Measurements from ENCODE around the gene ZSCAN2. TPM values are rescaled to one million over a fixed set of nuclear protein-coding genes. Genes with fewer than 3 reads are reported as not detected.
A peak's percentile ranks its signal among the peaks of the same experiment; 100 is the strongest.
"Not testable (repeated sequence)": the region's sequence is repeated elsewhere in the genome, so short reads cannot be mapped to it uniquely, and the experiment has no call there.

Gene ZSCAN2
- polyA plus RNA-seq (ENCODE audit: insufficient read length in 10 of 10) = 10 to 100 TPM in 9 of 10 donors, 1 to 10 TPM in 1; 9.4 to 14.3 (median 12.0) TPM
- long read RNA-seq, donor 1, partial matches to known transcripts = 0 of 4 reads
- long read RNA-seq, donor 1, other reads (novel, unspliced or antisense) = 0 of 4 reads
- long read RNA-seq, donor 2, partial matches to known transcripts = 0 of 4 reads
- long read RNA-seq, donor 2, other reads (novel, unspliced or antisense) = 0 of 4 reads
- long read RNA-seq, donor 3 = 0 reads
- long read RNA-seq, donor 4, partial matches to known transcripts = 0 of 2 reads
- long read RNA-seq, donor 4, other reads (novel, unspliced or antisense) = 0 of 2 reads
- long read RNA-seq, donor 5, partial matches to known transcripts = 0 of 2 reads
- long read RNA-seq, donor 5, other reads (novel, unspliced or antisense) = 0 of 2 reads
- long read RNA-seq, donor 6, partial matches to known transcripts = 0 of 2 reads
- long read RNA-seq, donor 6, other reads (novel, unspliced or antisense) = 0 of 2 reads
- long read RNA-seq, donor 7, partial matches to known transcripts = 0 of 3 reads
- long read RNA-seq, donor 7, other reads (novel, unspliced or antisense) = 0 of 3 reads
- long read RNA-seq, donor 8, partial matches to known transcripts = 0 of 2 reads
- long read RNA-seq, donor 8, other reads (novel, unspliced or antisense) = 0 of 2 reads
- long read RNA-seq, donor 9 = 0 reads

DNA sequence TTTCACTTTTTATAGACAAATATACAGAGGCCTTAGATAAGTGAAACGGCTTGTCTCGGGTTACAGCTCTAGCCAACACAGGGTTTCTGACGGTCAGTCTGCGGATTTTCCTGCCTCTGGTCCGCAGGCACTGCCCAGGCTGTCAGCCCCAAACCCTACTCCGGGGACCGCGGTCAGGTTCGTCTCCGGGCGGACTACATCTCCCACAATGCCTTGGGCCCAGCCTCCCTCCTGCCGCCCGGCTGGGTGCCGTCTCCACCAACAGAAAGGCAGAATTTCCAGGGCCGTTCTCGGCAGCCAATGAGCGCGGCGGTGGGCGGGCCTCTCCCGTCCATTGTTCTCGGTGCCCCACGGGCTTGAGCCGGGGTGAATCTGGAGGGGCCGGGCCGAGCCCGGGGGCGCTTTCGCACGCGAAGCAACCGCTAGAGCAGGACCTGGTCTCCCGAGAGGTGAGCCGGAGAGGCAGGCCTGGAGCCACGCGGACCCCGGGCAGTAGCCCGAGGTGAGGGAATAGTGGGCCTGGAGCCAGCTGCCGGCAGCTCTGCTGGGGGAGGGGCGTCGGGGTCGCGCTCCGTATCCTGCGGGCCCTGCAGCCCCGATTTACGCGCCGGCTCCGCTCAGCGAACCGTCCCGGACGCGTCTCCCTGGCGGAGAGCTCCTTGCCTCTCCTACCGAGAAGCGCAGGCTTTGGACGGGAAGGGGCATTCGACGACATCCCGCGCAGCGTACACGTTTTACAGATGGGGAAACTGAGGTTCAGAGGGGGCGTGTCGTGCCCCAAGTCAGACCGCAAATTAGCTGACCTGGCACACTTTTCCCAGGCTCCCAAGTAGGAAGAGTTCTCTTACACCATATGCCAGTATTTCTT, at the start of gene ZSCAN2:
TSS of gene ZSCAN2 (plus strand) at position 323 of the 868 bp plus-strand sequence. CDS start 2,919 bp downstream, outside the sequence.
- peak; percentile 95 to 99 (median 96) for DNase-seq

DNA sequence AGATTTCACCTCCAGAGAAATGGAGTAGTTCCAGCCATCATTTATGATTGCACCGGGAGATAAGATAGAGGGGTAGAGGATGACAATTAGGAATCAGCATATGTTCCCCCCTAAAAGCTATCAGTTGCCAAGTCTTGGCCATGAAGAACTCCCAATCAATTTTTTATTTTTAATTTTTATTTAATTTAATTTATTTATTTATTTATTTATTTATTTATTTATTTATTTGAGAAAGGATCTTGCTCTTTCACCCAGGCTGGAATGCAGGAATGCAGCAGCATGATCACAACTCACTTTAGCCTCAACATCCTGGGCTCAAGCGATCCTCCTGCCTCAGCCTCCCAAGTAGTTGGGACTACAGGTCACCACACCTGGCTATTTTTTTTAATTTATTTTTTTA, 49.2 kb upstream of the ZSCAN2 start:
- DNase-seq = not testable (repeated sequence)

DNA sequence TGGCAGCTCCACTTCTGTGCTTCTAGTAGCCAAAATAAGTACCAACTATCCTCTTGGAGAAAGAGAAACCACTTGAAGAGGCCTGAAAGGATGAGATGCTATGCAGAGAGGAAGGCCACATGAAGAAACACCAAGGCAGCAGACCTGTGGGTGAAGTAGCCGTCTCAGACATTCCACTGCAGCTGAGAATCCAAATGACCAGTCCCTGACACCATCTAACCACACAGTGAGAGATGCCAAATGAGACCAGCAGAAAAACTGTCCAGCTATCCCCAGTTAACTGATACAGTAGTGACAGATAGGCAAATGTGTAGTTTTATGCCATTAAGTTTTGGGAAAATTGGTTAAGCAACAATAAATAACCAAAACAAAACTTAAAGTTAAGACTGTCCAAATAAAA, 47.9 kb upstream of the ZSCAN2 start:
- DNase-seq = no peak

DNA sequence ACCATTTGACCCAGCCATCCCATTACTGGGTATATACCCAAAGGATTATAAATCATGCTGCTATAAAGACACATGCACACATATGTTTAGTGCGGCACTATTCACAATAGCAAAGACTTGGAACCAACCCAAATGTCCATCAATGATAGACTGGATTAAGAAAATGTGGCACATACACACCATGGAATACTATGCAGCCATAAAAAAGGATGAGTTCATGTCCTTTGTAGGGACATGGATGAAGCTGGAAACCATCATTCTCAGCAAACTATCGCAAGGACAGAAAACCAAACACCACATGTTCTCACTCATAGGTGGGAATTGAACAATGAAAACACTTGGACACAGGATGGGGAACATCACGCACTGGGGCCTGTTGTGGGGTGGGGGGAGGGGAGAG, 44.1 kb upstream of the ZSCAN2 start:
- DNase-seq = not testable (repeated sequence)

DNA sequence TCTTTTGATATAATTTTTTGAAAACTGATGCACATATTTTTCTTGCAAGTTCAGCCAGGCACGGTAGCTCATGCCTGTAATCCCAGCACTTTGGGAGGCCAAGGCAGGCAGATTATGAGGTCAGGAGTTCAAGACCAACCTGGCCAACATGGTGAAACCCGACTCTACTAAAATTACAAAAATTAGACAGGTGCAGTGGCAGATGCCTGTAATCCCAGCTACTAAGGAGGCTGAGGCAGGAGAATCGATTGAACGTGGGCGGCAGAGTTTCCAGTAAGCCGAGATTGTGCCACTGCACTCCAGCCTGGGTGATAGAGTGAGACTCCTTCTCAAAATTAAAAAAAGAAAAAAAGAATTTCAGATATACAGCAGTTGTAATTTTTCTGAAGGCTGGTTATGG, 32.8 kb upstream of the ZSCAN2 start:
- DNase-seq = not testable (repeated sequence)

DNA sequence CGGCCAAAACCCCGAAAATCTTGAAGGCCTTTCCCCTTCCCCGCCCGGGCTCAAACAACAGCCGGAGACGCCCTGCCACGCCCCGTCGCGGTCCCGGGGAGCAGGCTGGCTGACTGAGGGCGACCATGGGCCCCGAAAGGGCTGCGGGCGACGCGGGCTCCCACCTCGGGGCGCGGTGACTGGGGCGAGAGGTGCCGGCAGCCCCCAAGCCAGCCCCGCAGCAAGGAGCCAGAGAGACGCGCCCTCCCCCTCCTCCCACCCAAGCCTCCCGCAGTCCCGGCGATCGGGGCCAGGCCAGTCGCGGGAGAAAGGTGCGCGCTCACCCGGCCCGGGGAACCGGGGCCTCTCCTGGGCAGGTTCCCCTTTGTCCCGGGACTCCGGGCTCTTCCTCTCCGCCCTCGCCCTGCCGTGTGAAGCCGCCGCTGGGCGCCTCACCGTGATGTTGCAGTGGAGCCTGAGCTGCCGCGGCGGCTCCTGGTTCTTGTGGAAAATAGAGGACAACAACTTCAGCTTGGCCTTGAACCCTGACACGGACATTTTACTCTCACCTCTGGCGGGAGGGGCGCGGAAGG, 30.6 kb upstream of the ZSCAN2 start:
- peak in 2 of 3 donors; percentile 38 to 86 for DNase-seq

DNA sequence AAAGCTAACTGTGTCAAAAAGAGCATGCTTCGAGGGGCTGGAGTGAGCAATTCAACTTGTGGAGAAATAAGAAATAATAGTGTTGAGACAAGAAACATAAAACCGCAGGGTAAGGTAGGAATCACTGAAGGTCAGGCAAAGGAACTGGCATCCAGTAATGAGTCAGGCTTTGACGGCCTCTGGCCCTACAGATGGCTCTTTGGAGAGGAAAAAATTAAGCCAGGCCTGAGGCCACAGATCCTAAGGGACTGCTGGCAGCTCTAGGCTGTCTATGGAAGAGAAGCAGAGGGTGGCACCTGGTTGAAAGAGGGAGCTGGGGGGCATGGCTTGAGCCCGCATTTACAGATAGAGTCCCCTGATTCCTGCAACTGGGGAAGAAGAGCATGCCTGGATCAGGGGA, 28.6 kb upstream of the ZSCAN2 start:
- DNase-seq = no peak

DNA sequence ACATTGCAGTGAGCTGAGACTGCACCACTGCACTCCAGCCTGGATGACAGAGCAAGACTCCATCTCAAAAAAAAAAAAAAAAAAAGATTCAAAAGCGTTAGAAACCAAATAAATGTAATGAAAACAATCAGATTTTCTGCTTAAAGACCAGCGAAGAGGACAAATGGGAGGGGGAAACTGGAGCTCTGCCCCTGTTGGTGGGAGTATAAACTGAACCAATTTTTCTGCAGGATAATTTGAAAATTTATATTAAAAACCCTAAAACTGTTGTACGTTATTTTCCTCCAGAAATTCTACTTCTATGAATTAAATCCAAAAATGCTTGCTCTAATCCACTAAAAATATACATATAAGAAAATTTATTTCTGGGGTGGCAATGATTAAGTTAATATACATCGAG, 25.3 kb upstream of the ZSCAN2 start:
- no peak for DNase-seq

DNA sequence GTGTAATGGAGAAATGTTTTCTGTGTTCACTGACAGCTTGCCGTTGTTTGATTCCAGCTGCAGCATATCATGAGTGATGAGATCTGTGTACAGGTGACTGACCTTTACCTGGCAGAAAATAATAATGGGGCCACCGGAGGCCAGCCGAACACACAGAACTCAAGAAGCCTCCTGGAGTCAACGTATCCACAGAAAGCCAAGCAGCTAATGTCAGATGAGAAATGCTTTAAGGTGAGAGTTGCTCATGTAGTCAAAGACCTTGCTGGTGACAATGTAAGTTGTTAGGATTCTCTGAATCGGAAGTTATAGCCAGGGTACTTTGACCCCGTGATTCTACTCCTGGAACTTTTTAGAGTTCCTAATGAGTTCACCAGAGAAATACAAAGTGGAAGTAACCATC, 22.9 kb upstream of the ZSCAN2 start:
- DNase-seq = not testable (repeated sequence)

DNA sequence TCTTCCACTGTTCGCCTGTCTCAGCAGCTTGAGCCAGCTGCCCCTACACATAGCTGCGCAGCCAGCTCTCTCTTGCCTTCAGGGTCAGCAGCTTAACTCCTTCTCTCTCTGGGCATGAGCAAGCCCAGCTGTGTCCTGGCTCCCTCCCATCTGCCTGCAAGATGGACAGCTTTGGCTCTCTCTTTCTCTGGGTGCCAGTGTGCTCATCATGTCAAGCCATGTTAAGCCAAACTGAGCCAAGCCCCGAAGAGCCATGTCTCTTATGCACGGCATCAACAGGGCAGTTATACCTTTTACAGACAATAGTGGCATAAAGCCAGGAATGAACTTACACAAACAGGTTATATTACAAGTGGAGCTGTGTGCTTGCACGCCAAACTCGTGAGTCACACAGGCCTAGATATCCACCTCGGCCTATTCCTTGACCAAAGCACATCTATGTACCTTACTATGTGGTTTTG, 21.5 kb upstream of the ZSCAN2 start:
- peak in 1 of 3 donors; percentile 47 for DNase-seq

DNA sequence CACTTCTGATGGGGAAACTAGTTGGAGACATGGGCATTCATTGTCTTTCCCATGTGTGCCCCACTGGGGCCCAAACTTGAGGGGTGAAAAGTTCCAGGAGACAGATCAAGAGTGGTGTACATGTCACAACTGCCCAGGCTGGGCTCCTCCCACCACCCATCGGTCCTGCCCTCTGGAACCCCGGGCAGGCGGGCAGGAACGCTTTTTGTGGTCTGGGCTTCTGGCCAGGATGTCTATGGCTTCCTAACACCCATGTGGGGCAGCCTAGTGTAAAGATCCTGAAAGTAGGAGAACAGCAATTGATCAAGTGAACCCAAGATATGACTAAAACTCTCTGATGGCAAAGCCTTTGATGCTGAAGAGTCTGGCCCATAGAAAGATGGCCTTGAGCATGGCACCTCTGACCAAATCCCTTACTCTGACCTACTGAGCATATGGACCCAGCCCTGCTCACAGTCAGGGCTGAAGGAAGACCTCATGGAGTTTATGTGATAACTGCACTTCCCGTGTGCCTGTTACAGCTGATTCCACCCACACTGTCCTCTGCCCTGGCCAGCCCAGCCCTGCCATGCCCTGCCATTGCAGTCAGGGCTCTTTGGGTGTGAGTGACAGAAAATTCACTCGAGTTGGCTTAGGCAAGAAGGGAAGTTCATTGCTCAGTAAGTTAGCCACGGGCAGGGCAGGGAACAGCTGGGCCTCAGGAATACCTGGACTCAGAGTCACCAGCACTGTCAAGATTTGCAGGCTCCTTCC, 19.0 kb upstream of the ZSCAN2 start:
- not testable (repeated sequence) for DNase-seq

DNA sequence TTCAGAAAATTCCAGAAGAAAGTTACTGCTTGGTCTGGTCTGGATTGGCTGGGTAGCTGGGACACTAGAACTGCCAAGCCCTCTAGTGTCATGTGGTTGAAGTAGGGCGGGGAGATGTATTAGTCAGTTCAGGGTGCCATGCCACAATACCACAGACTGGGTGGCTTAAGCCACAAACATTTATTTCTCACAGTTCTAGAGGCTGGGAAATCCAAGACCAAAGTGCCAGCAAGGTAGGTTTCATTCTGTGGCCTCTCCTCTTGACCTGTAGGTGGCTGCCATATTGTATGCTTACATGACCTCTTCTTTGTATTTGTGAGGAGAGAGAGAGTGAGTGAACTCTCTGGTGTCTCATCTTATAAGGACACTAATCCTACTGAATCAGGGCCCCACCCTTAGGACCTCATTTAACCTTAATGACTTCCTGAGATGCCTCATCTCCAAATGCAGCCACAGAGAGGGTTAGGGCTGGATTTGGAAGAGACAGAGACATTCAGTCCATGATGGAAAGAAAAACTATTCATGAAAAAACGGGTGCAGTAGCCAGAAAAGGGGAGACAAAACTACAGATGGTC, 18.1 kb upstream of the ZSCAN2 start:
- DNase-seq = no peak

DNA sequence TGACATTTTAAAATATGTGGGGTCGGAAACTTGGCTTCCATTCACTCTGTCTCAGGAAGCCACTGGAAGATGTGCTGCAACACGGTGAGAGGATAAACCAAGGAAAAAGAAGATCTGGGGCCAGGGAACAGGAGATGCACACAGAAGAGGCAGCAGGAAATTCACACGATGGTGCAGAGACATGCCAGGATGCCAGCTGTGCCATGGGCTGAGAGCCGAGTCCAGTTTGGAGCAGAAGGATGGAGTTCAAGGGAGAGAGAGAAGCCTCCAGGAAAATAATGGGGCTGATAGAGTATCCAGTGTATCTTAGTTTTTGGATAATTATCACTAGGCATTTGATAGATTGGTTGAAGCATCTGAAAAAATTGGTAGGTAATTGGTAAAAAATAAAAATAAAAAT, 16.9 kb upstream of the ZSCAN2 start:
- not testable (repeated sequence) for DNase-seq

DNA sequence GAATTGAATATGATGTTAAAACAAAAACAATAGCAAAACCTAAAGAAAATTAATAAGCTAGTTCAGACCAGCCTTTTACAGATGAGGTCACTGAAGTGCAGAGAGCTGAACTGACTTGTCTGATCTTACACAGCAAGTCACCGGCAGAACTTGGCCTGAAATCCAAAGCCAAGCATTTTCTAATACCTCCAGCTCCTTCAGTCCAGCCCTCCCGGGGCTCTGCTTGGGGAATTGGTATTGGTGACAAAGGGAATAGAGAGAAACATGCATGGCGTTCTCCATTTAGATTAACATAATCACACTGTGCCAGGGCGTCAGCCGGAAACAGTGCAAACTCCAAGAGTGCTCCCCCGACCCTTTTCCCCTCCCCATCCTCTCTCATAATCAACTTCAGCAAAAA, 14.1 kb upstream of the ZSCAN2 start:
- no peak for DNase-seq

DNA sequence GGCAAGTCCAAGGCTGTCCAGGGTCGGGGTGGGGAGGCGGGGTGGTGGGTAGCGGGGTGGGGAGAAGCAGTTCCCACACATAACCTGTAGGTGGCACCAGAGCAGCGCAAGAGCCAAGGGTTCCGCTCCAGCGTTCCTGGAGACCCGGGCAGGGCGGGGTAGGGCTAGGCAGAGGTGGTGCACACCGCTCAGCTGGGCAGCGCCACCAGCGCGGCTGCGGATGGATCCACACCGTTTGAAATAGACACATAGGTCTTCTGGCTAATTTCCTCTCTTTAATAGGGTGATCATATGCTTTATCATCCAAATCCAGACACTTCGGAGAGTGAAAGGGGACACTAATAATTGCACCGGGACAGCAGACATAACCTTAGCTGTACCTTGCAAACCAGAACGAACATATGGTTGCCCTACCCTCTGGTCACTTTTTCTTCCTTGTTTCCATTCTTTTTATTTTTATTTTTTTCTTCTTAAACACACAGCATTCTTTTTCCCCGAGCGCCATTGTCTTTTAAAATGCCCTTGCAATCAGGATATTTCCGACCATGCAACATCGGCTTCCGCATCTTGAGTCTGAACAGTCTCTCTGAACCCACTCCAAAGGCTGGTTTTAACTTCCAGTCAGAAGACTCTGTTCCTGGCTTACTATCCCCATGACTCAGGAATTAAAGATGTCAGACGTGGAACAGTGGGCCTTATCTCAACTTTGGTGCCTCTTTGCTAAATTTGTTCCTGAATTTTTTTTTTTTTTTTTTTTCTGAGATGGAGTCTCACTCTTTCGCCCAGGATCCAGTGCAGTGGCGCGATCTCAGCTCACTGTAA, 12.5 kb upstream of the ZSCAN2 start:
- peak; percentile 65 to 88 (median 83) for DNase-seq

DNA sequence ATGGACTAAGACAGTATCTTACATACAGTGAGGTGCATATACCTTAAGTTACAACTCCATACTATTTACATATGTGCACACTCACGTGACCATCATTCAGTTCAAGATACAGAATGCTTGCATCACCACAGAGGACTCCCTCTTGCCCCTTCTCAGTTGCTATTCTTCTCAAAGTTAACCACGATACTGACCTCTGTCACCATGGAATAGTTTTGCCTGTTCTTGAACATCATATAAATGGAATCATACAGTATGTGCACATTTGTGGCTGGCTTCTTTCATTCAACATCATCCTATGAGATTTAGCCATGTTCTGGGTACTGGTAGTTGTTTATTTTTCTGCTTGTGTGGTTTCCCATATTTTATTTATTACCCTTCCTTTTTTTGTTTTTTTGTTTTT, 10.4 kb upstream of the ZSCAN2 start:
- DNase-seq = no peak

DNA sequence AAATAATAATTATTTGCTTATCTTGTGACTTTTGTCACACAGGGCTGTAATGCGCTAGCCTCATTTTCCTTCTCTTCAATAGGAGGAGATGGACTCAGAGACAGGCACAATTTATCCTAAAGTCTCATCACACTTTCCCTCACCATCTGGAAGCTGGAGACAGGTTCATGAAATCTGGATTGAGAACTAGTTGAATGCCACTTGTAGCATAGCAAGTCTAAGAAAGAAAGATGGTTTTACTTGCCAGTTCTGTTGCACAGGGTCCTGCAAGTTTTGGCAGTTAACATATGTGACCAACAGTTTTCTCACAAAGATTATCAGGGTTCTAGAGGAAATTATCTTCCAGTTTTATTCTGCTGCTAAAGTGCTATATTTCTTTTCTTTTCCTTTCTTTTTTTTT, 9.0 kb upstream of the ZSCAN2 start:
- DNase-seq = no peak

DNA sequence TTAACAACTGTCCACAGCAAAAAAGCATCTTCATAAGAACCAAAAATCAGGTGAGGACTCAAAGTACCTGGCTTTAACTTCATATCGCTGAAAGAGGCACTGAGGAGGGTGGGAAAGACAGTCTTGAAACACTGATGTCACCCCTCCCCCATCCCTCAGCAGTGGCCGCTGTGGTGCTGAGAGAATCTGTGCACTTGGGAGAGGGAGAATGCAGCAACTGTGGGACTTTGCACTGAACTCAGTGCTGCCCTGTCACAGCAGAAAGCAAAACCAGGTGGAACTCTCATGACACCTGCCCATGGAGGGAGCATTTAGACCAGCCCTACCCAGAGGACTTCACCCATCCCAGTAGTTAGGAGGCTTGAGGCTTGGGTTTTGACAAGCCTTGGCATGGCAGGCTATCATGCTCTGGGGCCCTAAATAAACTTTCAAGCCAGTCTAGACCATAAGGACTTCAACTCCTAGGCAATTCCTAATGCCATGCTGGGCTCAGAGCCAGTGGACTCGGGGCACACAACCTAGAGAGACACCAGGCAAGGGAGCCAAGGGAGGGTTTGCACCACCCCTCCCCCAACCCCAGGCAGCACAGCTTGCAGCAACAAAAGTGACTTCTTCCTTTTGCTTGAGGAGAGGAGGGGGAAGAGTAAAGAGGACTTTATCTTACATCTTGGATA, 6.1 kb upstream of the ZSCAN2 start:
- no peak for DNase-seq

DNA sequence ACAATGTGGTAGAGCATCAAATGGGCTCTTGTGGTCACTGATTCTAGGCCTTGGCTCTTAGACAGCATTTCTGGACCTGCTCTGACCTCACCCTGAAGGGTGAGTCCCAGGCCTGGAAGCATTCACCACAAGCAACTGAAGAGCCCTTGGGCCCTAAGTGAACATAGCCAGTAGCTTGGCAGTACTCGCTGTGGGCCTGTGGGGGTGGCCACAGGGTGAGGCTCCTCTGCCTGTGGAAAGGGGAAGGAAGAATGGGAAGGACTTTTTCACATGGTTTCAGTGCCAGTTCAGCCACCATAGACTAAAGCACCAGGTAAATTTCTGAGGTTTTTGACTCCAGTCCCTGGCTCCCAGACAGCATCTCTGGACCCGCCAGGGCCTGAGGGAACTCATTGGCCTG, 5.1 kb upstream of the ZSCAN2 start:
- DNase-seq = no peak

Measured in muscle of back (tissue), 13 donors.